Measurements from ENCODE around the gene PSMB9.

DNA sequence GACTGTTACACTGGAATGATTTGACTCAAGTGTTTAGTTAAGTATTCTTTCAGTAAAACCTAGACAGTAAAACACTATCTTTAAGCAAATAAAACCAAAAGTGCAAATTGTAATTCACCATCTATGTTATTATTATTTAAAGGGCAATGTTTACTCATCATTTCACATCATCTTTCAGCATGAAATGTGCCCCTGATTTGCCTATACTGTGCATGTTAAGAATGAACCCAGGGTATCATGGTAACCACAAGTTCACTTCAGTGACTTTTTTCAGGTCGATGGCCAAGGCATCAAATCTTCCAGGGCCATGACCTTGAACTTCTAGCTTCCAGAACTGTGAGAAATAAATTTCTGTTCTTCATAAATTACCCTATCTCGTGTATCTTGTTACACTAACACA lies 35.1 kb upstream of the PSMB9 start:
- TF ChIP-seq, protein P1, sequence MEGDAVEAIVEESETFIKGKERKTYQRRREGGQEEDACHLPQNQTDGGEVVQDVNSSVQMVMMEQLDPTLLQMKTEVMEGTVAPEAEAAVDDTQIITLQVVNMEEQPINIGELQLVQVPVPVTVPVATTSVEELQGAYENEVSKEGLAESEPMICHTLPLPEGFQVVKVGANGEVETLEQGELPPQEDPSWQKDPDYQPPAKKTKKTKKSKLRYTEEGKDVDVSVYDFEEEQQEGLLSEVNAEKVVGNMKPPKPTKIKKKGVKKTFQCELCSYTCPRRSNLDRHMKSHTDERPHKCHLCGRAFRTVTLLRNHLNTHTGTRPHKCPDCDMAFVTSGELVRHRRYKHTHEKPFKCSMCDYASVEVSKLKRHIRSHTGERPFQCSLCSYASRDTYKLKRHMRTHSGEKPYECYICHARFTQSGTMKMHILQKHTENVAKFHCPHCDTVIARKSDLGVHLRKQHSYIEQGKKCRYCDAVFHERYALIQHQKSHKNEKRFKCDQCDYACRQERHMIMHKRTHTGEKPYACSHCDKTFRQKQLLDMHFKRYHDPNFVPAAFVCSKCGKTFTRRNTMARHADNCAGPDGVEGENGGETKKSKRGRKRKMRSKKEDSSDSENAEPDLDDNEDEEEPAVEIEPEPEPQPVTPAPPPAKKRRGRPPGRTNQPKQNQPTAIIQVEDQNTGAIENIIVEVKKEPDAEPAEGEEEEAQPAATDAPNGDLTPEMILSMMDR (conservative IDR thresholded peaks at IDR 0.05 in 1 of 2, IDR thresholded peaks at IDR 0.05 in 1 of 2; ENCODE audit: low read depth in 1 of 2, low read length in 2 of 2): no peak
- no peak for TF ChIP-seq EZH2 (IDR thresholded peaks at IDR 0.05; ENCODE audit: low read length, missing control alignments)

Data from fibroblast of lung (primary cell).